PC-9 (cell line): ENCODE measurements around the gene BCKDHA.

Source experiments
- EZH2 ChIP-seq: fragments of 200-600 bp; sonication (generic); IDR thresholded peaks from 2 replicates; pipeline ENCODE4 v1.8.0; 2017; ENCODE audit warnings: antibody characterized with exemption, low read depth
- TF ChIP-seq, protein P1 (sequence below): fragments of 200-600 bp; sonication (generic); conservative IDR thresholded peaks from 2 replicates; pipeline ENCODE4 v1.6.1; 2017; ENCODE audit warnings: mixed run types, antibody characterized with exemption, mild to moderate bottlenecking, moderate library complexity

DNA sequence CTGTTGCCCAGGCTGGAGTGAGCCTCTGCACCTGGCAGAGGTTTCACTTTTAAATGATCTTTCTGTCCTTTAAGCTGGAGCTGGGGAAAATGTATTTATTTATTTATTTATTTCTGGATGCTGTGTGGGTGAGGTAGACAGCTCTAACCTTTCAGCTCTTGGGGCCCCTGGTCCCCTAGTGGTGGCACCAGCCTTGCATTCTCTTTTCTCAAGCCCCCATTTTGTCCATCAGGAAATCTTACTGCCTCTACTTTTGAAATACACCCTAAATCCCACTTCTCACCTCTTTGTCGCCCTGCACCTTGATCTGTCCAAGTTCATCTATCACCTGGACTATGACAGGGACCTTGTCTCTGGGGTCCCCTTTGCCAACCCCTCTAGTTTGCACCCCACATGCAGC lies 31.5 kb upstream of the BCKDHA start:
- TF ChIP-seq EZH2, result no peak
- TF ChIP-seq, protein P1, sequence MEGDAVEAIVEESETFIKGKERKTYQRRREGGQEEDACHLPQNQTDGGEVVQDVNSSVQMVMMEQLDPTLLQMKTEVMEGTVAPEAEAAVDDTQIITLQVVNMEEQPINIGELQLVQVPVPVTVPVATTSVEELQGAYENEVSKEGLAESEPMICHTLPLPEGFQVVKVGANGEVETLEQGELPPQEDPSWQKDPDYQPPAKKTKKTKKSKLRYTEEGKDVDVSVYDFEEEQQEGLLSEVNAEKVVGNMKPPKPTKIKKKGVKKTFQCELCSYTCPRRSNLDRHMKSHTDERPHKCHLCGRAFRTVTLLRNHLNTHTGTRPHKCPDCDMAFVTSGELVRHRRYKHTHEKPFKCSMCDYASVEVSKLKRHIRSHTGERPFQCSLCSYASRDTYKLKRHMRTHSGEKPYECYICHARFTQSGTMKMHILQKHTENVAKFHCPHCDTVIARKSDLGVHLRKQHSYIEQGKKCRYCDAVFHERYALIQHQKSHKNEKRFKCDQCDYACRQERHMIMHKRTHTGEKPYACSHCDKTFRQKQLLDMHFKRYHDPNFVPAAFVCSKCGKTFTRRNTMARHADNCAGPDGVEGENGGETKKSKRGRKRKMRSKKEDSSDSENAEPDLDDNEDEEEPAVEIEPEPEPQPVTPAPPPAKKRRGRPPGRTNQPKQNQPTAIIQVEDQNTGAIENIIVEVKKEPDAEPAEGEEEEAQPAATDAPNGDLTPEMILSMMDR, result 0 out of 2 replicates have a peak, but pooled peaks have one; percentile 30
